ENCODE results near the gene TNFRSF6B. TPM values are rescaled to one million over a fixed set of nuclear protein-coding genes. Genes with fewer than 3 reads are reported as not detected.
"Not testable (repeated sequence)": the region's sequence is repeated elsewhere in the genome, so short reads cannot be mapped to it uniquely, and the experiment has no call there.

TNFRSF6B gene
- total RNA-seq, 1 donor from 2014 or later: not detected

DNA sequence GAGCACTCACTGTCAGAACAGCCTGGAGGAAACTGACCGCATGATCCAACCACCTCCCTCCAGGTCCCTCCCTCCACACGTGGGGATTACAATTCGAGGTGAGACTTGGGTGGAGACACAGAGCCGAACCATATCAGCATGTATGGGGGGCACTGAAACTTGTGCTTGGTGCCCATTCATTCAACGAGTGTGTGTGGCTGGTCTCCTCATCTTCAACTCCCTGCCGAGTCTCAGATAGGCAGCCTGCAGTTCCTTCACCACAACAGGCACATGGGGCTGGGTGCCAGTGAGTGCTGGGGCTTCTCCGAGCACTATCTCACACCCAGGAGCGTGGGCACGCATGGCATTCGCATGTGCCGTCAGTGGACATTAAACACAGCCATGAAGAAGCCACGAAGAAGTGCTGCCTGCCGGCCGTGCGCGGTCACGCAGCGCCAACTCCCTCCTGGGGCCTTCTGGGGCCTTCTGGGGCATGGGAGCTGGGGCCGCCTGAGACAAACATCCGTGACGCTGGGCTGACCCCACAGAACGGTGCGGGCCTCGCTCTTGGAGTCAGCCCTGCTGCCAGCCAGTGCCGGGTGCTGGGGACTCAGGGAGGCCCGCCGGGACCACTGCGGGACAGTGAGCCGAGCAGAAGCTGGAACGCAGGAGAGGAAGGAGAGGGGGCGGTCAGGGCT, 39.1 kb upstream of the TNFRSF6B start:
- peaks cover 4% of the 10 kb centered on the region for H3K27me3 Mint-ChIP-seq
- H3K4me3 Mint-ChIP-seq (ENCODE audit: low read depth): peak overlapping the region; percentile 95
- no peaks in the 10 kb centered on the region for H3K9me3 Mint-ChIP-seq (ENCODE audit: low read depth)
- H3K36me3 Mint-ChIP-seq (ENCODE audit: insufficient read depth): no peaks in the 10 kb centered on the region
- TF ChIP-seq, protein P1, sequence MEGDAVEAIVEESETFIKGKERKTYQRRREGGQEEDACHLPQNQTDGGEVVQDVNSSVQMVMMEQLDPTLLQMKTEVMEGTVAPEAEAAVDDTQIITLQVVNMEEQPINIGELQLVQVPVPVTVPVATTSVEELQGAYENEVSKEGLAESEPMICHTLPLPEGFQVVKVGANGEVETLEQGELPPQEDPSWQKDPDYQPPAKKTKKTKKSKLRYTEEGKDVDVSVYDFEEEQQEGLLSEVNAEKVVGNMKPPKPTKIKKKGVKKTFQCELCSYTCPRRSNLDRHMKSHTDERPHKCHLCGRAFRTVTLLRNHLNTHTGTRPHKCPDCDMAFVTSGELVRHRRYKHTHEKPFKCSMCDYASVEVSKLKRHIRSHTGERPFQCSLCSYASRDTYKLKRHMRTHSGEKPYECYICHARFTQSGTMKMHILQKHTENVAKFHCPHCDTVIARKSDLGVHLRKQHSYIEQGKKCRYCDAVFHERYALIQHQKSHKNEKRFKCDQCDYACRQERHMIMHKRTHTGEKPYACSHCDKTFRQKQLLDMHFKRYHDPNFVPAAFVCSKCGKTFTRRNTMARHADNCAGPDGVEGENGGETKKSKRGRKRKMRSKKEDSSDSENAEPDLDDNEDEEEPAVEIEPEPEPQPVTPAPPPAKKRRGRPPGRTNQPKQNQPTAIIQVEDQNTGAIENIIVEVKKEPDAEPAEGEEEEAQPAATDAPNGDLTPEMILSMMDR (IDR thresholded peaks at IDR 0.05; ENCODE audit: unreplicated experiment): no peak
- H3K4me1 Mint-ChIP-seq (ENCODE audit: low read depth): peaks cover 17% of the 10 kb centered on the region
- peak overlapping the region; percentile 86 for H3K27ac Mint-ChIP-seq
- DNase-seq (ENCODE audit: low spot score, unreplicated experiment): no peak

DNA sequence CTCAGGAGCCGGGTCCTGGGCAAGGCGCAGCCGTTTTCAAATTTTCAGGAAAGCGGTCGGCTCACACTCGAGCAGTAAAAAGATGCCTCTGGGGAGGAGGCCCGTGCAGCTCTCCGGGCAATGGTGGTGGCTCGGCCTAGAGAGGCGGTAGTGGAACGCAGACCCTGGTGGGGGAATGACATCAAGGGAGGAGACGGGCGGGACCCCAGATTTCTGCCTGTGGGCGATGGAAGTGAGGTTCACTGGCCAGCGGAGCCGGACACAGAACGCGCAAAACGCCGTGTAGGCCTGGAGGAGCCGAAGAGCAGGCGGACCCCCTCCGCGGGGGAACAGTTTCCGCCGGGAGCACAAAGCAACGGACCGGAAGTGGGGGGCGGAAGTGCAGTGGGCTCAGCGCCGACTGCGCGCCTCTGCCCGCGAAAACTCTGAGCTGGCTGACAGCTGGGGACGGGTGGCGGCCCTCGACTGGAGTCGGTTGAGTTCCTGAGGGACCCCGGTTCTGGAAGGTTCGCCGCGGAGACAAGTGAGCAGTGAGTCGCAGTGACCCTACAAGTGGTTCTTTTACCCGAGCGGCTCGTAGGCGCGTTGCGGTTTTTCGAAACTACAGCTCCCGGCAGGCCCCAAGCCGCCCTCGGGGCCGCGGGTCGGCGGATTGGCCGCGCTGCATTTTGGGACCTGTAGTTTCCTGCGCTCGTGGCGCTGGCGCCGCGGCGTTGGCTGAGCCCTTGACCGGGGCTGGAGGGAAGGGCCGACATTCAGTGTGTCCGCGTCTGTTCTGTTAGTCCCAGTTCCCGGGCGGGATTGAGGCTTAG, 38.3 kb upstream of the TNFRSF6B start, which contains the start of gene RTEL1:
Gene RTEL1 (plus strand): TSS at position 376 of the 812 bp plus-strand sequence. CDS start 1,091 bp downstream, outside the sequence.
- TF ChIP-seq, protein P1 (IDR thresholded peaks at IDR 0.05; ENCODE audit: unreplicated experiment): no peak
- peak; percentile 81 for DNase-seq (ENCODE audit: low spot score, unreplicated experiment)
- Mint-ChIP-seq H3K4me3 (ENCODE audit: low read depth) (peak within 1 kb of the TSS; percentile 95), H3K27ac (peak within 1 kb of the TSS; percentile 86), H3K36me3 (ENCODE audit: insufficient read depth) (no peaks in the 10 kb centered on the region), H3K4me1 (ENCODE audit: low read depth) (peaks cover 17% of the 10 kb centered on the region), H3K9me3 (ENCODE audit: low read depth) (no peaks in the 10 kb centered on the region), H3K27me3 (peaks cover 4% of the 10 kb centered on the region)

DNA sequence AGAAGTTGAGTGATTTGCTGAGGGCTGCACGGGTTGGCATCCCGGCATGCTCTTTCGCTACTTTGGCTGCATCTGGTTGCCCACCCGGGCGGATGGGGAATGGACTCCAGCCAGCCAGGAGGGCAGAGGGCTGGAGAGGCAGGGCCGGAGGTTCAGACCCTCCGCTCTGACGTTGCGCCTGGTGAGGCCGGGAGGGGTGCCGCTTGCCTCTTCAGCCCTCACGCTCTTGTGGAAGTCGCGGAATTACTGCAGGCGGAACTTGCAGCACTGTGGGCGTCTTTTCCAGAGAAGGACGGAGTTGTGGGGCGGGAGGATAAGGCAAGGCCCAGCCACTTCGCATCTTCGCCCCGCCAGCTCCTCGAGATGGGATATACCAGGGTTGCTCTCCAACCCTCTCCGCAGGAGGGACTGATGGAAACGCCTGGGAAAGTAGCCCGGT, 37.7 kb upstream of the TNFRSF6B start:
- H3K4me1 Mint-ChIP-seq (ENCODE audit: low read depth): peaks cover 17% of the 10 kb centered on the region
- peaks cover 4% of the 10 kb centered on the region for H3K27me3 Mint-ChIP-seq
- H3K9me3 Mint-ChIP-seq (ENCODE audit: low read depth): no peaks in the 10 kb centered on the region
- peak overlapping the region; percentile 95 for H3K4me3 Mint-ChIP-seq (ENCODE audit: low read depth)
- peak overlapping the region; percentile 86 for H3K27ac Mint-ChIP-seq
- H3K36me3 Mint-ChIP-seq (ENCODE audit: insufficient read depth): no peaks in the 10 kb centered on the region
- TF ChIP-seq, protein P1 (IDR thresholded peaks at IDR 0.05; ENCODE audit: unreplicated experiment): no peak
- DNase-seq (ENCODE audit: low spot score, unreplicated experiment): no peak

DNA sequence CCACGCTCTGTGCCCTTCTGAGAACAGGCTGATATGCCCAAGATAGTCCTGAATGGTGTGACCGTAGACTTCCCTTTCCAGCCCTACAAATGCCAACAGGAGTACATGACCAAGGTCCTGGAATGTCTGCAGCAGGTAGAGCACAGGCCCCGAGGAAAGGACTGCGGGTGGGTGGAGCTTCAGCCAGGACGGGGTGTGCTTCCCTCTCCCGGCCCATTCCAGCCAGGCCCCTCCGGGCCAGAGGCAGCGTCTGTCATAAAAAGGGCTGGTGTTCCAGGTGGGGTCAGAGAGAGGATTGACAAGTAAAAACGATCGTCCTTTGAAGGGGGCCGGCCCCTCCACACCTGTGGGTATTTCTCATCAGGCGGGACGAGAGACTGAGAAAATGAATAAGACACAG, 37.1 kb upstream of the TNFRSF6B start:
- TF ChIP-seq, protein P1 (IDR thresholded peaks at IDR 0.05; ENCODE audit: unreplicated experiment): no peak
- Mint-ChIP-seq H3K36me3 (ENCODE audit: insufficient read depth) (no peaks in the 10 kb centered on the region), H3K9me3 (ENCODE audit: low read depth) (no peaks in the 10 kb centered on the region), H3K27ac (no peak overlapping the region), H3K27me3 (peaks cover 4% of the 10 kb centered on the region), H3K4me3 (ENCODE audit: low read depth) (peak overlapping the region; percentile 95), H3K4me1 (ENCODE audit: low read depth) (peaks cover 15% of the 10 kb centered on the region)
- DNase-seq (ENCODE audit: low spot score, unreplicated experiment): no peak

DNA sequence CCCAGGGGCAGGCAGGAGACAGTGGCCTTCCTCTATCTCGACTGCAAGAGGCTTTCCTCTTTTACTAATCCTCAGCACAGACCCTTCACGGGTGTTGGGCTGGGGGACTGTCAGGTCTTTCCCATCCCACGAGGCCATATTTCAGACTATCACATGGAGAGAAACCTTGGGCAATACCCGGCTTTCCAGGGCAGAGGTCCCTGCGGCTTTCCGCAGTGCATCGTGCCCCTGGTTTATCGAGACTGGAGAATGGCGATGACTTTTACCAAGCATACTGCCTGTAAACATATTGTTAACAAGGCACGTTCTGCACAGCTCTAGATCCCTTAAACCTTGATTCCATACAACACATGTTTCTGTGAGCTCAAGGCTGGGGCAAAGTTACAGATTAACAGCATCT, 36.3 kb upstream of the TNFRSF6B start:
- not testable (repeated sequence) for H3K27ac Mint-ChIP-seq; H3K36me3 Mint-ChIP-seq (ENCODE audit: insufficient read depth); H3K27me3 Mint-ChIP-seq; DNase-seq (ENCODE audit: low spot score, unreplicated experiment); H3K9me3 Mint-ChIP-seq (ENCODE audit: low read depth)
- Mint-ChIP-seq H3K4me1 (ENCODE audit: low read depth) (peaks cover 15% of the 10 kb centered on the region), H3K4me3 (ENCODE audit: low read depth) (peak overlapping the region; percentile 95)
